Right atrium auricular region (tissue), 2 donors: ENCODE measurements around the gene DISC1. TPM values are rescaled to one million over a fixed set of nuclear protein-coding genes. Genes with fewer than 3 reads are reported as not detected.
"Not testable (repeated sequence)": the region's sequence is repeated elsewhere in the genome, so short reads cannot be mapped to it uniquely, and the experiment has no call there.

ENCODE experiments used
- DNase-seq: peaks from one replicate; pipeline ENCODE4 v3.0.0-alpha.2; 2019; ENCODE audit warnings: low spot score
- H3K27ac ChIP-seq, 2 donors: fragments of 200-600 bp; sonication (generic); 1 replicate in 1 of 2; 2 replicates in 1 of 2; pipeline ENCODE4 v1.5.1; 2016 to 2019
- H3K27me3 ChIP-seq, 2 donors: fragments of 200-600 bp; sonication (generic); one replicate each; pipeline versions ENCODE4 v1.5.1 to v1.6.0; 2017 to 2019
- H3K36me3 ChIP-seq: fragments of 200-600 bp; sonication (generic); one replicate; pipeline ENCODE4 v1.5.1; 2016
- H3K4me1 ChIP-seq, 2 donors: fragments of 200-600 bp; sonication (generic); one replicate each; pipeline versions ENCODE4 v1.5.1 to v1.6.0; 2017 to 2019
- H3K4me3 ChIP-seq, 2 donors: fragments of 200-600 bp; sonication (generic); 1 replicate in 1 of 2; 2 replicates in 1 of 2; pipeline ENCODE4 v1.5.1; 2017 to 2019; ENCODE audit warnings: mild to moderate bottlenecking in 1 of 2, moderate library complexity in 1 of 2
- H3K9me3 ChIP-seq, 2 donors: fragments of 200-600 bp; sonication (generic); one replicate each; pipeline ENCODE4 v1.5.1; 2019
- CTCF ChIP-seq, 2 donors: fragments of 200-600 bp; sonication (generic); IDR thresholded peaks; one replicate each; pipeline ENCODE4 v1.5.1; 2019; ENCODE audit warnings: antibody characterized with exemption in 2 of 2
- total RNA-seq, 2 donors: library from RNA; depleted of rRNA; stranded (reverse); fragments of >200 nt; gene quantifications; one replicate each; pipeline ENCODE4 v1.1.0, GENCODE V29; 2016

Gene DISC1
- total RNA-seq, 2 donors from 2014 or later = 1.8 to 5.3 TPM

GRCh38 chr1:231656741-231657140 lies 30.2 kb downstream of the DISC1 start:
- no peaks in the 10 kb centered on the region for H3K27me3 ChIP-seq
- no peak for DNase-seq
- H3K27ac ChIP-seq = no peak overlapping the region
- TF ChIP-seq CTCF (IDR thresholded peaks at IDR 0.05) = no peak
- H3K36me3 ChIP-seq = no peaks in the 10 kb centered on the region
- peaks cover 0 to 4% of the 10 kb centered on the region in 2 donors for H3K9me3 ChIP-seq
- H3K4me3 ChIP-seq = no peak overlapping the region
- no peaks in the 10 kb centered on the region for H3K4me1 ChIP-seq

GRCh38 chr1:231658223-231658622 lies 31.6 kb downstream of the DISC1 start:
- H3K4me3 ChIP-seq, H3K27me3 ChIP-seq, H3K27ac ChIP-seq, H3K4me1 ChIP-seq, DNase-seq, H3K36me3 ChIP-seq: not testable (repeated sequence)
- H3K9me3 ChIP-seq = peaks cover 0 to 13% of the 10 kb centered on the region in 2 donors

GRCh38 chr1:231660198-231660597 lies 33.6 kb downstream of the DISC1 start:
- DNase-seq = no peak
- Histone ChIP-seq H3K36me3 (no peaks in the 10 kb centered on the region), H3K9me3 (peaks cover 0 to 18% of the 10 kb centered on the region in 2 donors), H3K27me3 (no peaks in the 10 kb centered on the region), H3K4me3 (no peak overlapping the region), H3K27ac (no peak overlapping the region), H3K4me1 (no peaks in the 10 kb centered on the region)
- no peak for TF ChIP-seq CTCF (IDR thresholded peaks at IDR 0.05)

- H3K36me3 ChIP-seq = no peaks in the 10 kb centered on the region
- no peak for TF ChIP-seq CTCF (IDR thresholded peaks at IDR 0.05)
- DNase-seq = no peak
These were observed 36.7 kb downstream of the DISC1 start for GRCh38 chr1:231663211-231663792.

GRCh38 chr1:231665101-231665500 lies 38.5 kb downstream of the DISC1 start:
- Histone ChIP-seq H3K36me3 (no peaks in the 10 kb centered on the region), H3K27me3 (no peaks in the 10 kb centered on the region), H3K9me3 (peaks cover 0 to 25% of the 10 kb centered on the region in 2 donors), H3K27ac (no peak overlapping the region), H3K4me1 (no peaks in the 10 kb centered on the region), H3K4me3 (no peak overlapping the region)
- TF ChIP-seq CTCF (IDR thresholded peaks at IDR 0.05) = no peak
- no peak for DNase-seq

More at GRCh38 chr1:231663211-231663792, 36.7 kb downstream of the DISC1 start:
- no peak overlapping the region for H3K27ac ChIP-seq
- H3K4me3 ChIP-seq = no peak overlapping the region
- no peaks in the 10 kb centered on the region for H3K4me1 ChIP-seq
- H3K27me3 ChIP-seq = no peaks in the 10 kb centered on the region
- peaks cover 0 to 18% of the 10 kb centered on the region in 2 donors for H3K9me3 ChIP-seq

GRCh38 chr1:231665726-231666125 lies 39.1 kb downstream of the DISC1 start:
- DNase-seq = no peak
- Histone ChIP-seq H3K4me3 (no peak overlapping the region), H3K27me3 (no peaks in the 10 kb centered on the region), H3K4me1 (no peaks in the 10 kb centered on the region), H3K36me3 (no peaks in the 10 kb centered on the region), H3K27ac (no peak overlapping the region), H3K9me3 (peaks cover 0 to 31% of the 10 kb centered on the region in 2 donors)
- no peak for TF ChIP-seq CTCF (IDR thresholded peaks at IDR 0.05)
